Keratinocyte (primary cell): Measurements from ENCODE around the gene FMNL2. TPM values are rescaled to one million over a fixed set of nuclear protein-coding genes. Genes with fewer than 3 reads are reported as not detected.
"Not testable (repeated sequence)": the region's sequence is repeated elsewhere in the genome, so short reads cannot be mapped to it uniquely, and the experiment has no call there.

Experiments used
- DNase-seq: peaks from one replicate; pipeline ENCODE4 v3.0.0-alpha.2; 2011; ENCODE audit warnings: low read depth, missing footprints, low spot score
- FAIRE-seq: peaks from 2 replicates; lab custom pipeline; 2011; peaks lifted over from hg19 to GRCh38; lab: Jason Lieb, UNC
- H2AFZ ChIP-seq: 2 replicates; pipeline ENCODE4 v1.6.0; 2012; ENCODE audit warnings: low read length, control low read depth, inconsistent platforms; ENCODE audit not compliant: control insufficient read depth
- H3K27ac ChIP-seq: 2 replicates; pipeline ENCODE4 v1.5.1; 2011; ENCODE audit warnings: low read length; ENCODE audit not compliant: control insufficient read depth, insufficient read depth
- H3K27me3 ChIP-seq: 3 replicates; pipeline ENCODE4 v1.6.0; 2011; ENCODE audit warnings: low read length; ENCODE audit not compliant: control insufficient read depth, insufficient read depth; ENCODE audit errors: extremely low read depth
- H3K36me3 ChIP-seq, 2 experiments: 2 replicates in 1 of 2; 3 replicates in 1 of 2; pipeline ENCODE4 v1.5.1; 2011; ENCODE audit warnings: low read length in 2 of 2, mild to moderate bottlenecking in 1 of 2; ENCODE audit not compliant: control insufficient read depth in 2 of 2, insufficient read depth in 2 of 2; ENCODE audit errors: extremely low read depth in 1 of 2
- H3K4me1 ChIP-seq: 3 replicates; pipeline ENCODE4 v1.5.1; 2011; ENCODE audit warnings: low read length; ENCODE audit not compliant: control insufficient read depth, insufficient read depth; ENCODE audit errors: extremely low read depth
- H3K4me2 ChIP-seq: 3 replicates; pipeline ENCODE4 v1.6.0; 2011; ENCODE audit warnings: low read depth, low read length; ENCODE audit not compliant: control insufficient read depth, insufficient read depth; ENCODE audit errors: extremely low read depth
- H3K4me3 ChIP-seq, 3 experiments: fragments of 200-600 bp in 1 of 3; sonication (generic) in 1 of 3; 2 replicates in 2 of 3; 3 replicates in 1 of 3; pipeline ENCODE4 v1.5.1; 2011 to 2016; ENCODE audit warnings: low read length in 3 of 3, mild to moderate bottlenecking in 3 of 3, control low read depth in 2 of 3, inconsistent platforms in 1 of 3, low read depth in 1 of 3, mixed read lengths in 1 of 3, mixed run types in 1 of 3, moderate library complexity in 1 of 3; ENCODE audit not compliant: control insufficient read depth in 2 of 3, insufficient read depth in 2 of 3; ENCODE audit errors: extremely low read depth in 1 of 3
- H3K79me2 ChIP-seq: 2 replicates; pipeline ENCODE4 v1.6.0; 2012; ENCODE audit warnings: low read length; ENCODE audit not compliant: control insufficient read depth, insufficient read depth
- H3K9ac ChIP-seq: 3 replicates; pipeline ENCODE4 v1.6.0; 2011; ENCODE audit warnings: low read length; ENCODE audit not compliant: control insufficient read depth, insufficient read depth; ENCODE audit errors: extremely low read depth
- H3K9me1 ChIP-seq: 3 replicates; pipeline ENCODE4 v1.6.0; 2011; ENCODE audit warnings: low read length; ENCODE audit not compliant: control insufficient read depth, insufficient read depth; ENCODE audit errors: extremely low read depth
- H3K9me3 ChIP-seq: 2 replicates; pipeline ENCODE4 v1.5.1; 2012; ENCODE audit warnings: low read depth, low read length; ENCODE audit not compliant: control insufficient read depth
- H4K20me1 ChIP-seq: 3 replicates; pipeline ENCODE4 v1.6.0; 2011; ENCODE audit warnings: low read length; ENCODE audit not compliant: control insufficient read depth, insufficient read depth; ENCODE audit errors: extremely low read depth
- EZH2 ChIP-seq: IDR thresholded peaks from one replicate; pipeline ENCODE4 v1.6.1; 2012; ENCODE audit warnings: inconsistent platforms, mild to moderate bottlenecking, low read length, moderate library complexity
- dilution Hi-C: fragments of 300-500 bp; cut with MboI; formaldehyde crosslinking; loops from one replicate; pipeline ENCODE4 v1.7.0; 2020; ENCODE audit warnings: low sequenced_read_pairs; ENCODE audit not compliant: extremely low pct_ligation_motif_present
- polyA plus RNA-seq, 5 experiments: library from polyadenylated mRNA; depleted of rRNA in 3 of 5; stranded (reverse) in 3 of 5; stranded (forward) in 1 of 5; unstranded in 1 of 5; fragments of >200 nt; gene quantifications; 1 replicate in 1 of 5; 2 replicates in 3 of 5; 3 replicates in 1 of 5; pipeline versions ENCODE4 v1.2.1 to v1.2.3, GENCODE V29; 2011 to 2012; ENCODE audit warnings: missing spikeins in 2 of 5, low read depth in 1 of 5, low replicate concordance in 1 of 5
- TF ChIP-seq, protein P1 (sequence below), 3 experiments: IDR thresholded peaks in 1 of 3; conservative IDR thresholded peaks in 1 of 3; optimal IDR thresholded peaks in 1 of 3; 2 replicates in 2 of 3; 3 replicates in 1 of 3; pipeline versions ENCODE3 to v1.5.1; 2011; ENCODE audit warnings: low read length in 3 of 3, mild to moderate bottlenecking in 3 of 3, moderate library complexity in 2 of 3, control low read depth in 1 of 3, inconsistent platforms in 1 of 3; ENCODE audit not compliant: insufficient read depth in 2 of 3; ENCODE audit errors: extremely low read depth in 1 of 3

The FMNL2 gene
- polyA plus RNA-seq, 1 donor (not counting 4 experiments of a cell fraction or from before 2014, with no cell fraction given) = 62.7 TPM

DNA sequence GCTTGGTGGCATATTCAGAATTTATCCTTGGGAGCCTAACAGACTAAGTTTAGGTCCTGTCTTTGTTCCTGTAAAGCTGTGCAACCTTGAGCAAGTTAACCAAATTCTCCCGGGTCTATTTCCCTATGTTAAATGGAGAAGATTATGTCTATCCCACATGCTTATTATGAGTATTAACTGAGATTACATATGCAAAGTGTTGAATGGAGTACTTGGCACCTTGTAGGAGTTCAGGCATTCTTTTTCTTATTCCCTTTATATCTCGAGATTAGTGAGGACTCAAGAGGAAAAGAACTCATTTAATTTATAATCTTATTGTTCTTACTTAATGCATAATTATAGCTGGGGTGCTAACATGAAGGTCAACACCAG, 184.6 kb downstream of the FMNL2 start:
- Histone ChIP-seq H3K36me3 (no peaks in the 10 kb centered on the region), H3K4me3 (no peak overlapping the region), H4K20me1 (no peaks in the 10 kb centered on the region), H3K4me1 (peaks cover 26% of the 10 kb centered on the region), H3K9ac (no peak overlapping the region), H3K27me3 (no peaks in the 10 kb centered on the region), H3K27ac (no peak overlapping the region), H2AFZ (no peak overlapping the region), H3K9me1 (no peaks in the 10 kb centered on the region), H3K4me2 (no peak overlapping the region), H3K79me2 (peaks cover 64% of the 10 kb centered on the region), H3K9me3 (no peaks in the 10 kb centered on the region)
- no peak for FAIRE-seq
- TF ChIP-seq EZH2 = no peak
- TF ChIP-seq, protein P1, sequence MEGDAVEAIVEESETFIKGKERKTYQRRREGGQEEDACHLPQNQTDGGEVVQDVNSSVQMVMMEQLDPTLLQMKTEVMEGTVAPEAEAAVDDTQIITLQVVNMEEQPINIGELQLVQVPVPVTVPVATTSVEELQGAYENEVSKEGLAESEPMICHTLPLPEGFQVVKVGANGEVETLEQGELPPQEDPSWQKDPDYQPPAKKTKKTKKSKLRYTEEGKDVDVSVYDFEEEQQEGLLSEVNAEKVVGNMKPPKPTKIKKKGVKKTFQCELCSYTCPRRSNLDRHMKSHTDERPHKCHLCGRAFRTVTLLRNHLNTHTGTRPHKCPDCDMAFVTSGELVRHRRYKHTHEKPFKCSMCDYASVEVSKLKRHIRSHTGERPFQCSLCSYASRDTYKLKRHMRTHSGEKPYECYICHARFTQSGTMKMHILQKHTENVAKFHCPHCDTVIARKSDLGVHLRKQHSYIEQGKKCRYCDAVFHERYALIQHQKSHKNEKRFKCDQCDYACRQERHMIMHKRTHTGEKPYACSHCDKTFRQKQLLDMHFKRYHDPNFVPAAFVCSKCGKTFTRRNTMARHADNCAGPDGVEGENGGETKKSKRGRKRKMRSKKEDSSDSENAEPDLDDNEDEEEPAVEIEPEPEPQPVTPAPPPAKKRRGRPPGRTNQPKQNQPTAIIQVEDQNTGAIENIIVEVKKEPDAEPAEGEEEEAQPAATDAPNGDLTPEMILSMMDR (optimal IDR thresholded peaks at IDR 0.05 in 1 of 3, IDR thresholded peaks at IDR 0.05 in 1 of 3, conservative IDR thresholded peaks at IDR 0.05 in 1 of 3; ENCODE audit: extremely low read depth in 1 of 3, insufficient read depth in 2 of 3, low read length in 3 of 3) = no peak
- no peak for DNase-seq
- dilution Hi-C loops = no loop called here

- Histone ChIP-seq H3K9ac (no peak overlapping the region), H3K27me3 (no peaks in the 10 kb centered on the region), H3K4me2 (no peak overlapping the region), H3K9me1 (no peaks in the 10 kb centered on the region), H4K20me1 (no peaks in the 10 kb centered on the region), H2AFZ (no peak overlapping the region), H3K79me2 (peaks cover 52% of the 10 kb centered on the region), H3K4me1 (peaks cover 38% of the 10 kb centered on the region), H3K27ac (no peak overlapping the region), H3K36me3 (no peaks in the 10 kb centered on the region), H3K4me3 (no peak overlapping the region), H3K9me3 (no peaks in the 10 kb centered on the region)
- no peak for FAIRE-seq
- TF ChIP-seq, protein P1 (optimal IDR thresholded peaks at IDR 0.05 in 1 of 3, IDR thresholded peaks at IDR 0.05 in 1 of 3, conservative IDR thresholded peaks at IDR 0.05 in 1 of 3; ENCODE audit: extremely low read depth in 1 of 3, insufficient read depth in 2 of 3, low read length in 3 of 3) = no peak
- TF ChIP-seq EZH2 = no peak
- no peak for DNase-seq
- dilution Hi-C loops = no loop called here
Measured at GRCh38 chr2:152520759-152521158, 185.8 kb downstream of the FMNL2 start.

DNA sequence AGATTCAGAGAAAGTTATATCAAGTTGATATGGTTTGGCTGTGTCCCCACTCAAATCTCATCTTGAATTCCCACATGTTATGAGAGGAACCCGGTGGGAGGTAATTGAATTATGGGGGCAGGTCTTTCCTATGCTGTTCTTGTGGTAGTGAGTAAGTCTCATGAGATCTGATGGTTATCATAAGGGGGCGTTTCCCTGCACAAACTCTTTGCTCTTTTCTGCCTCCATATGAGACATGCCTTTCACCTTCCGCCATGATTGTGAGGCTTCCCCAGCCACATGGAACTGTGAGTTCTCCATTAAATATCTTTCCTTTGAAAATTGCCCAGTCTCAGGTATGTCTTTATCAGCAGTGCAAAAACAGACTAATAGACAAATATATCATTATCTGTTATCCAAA, 187.5 kb downstream of the FMNL2 start:
- Histone ChIP-seq H3K79me2 (peaks cover 52% of the 10 kb centered on the region), H3K4me1 (peaks cover 43% of the 10 kb centered on the region)
- H3K27ac ChIP-seq, H4K20me1 ChIP-seq, H3K4me3 ChIP-seq, H3K9me3 ChIP-seq, DNase-seq, H3K27me3 ChIP-seq, H3K9me1 ChIP-seq, H3K36me3 ChIP-seq, H3K9ac ChIP-seq, H3K4me2 ChIP-seq, H2AFZ ChIP-seq, FAIRE-seq, dilution Hi-C loops: not testable (repeated sequence)
